HCT116 (cell line): ENCODE results near the gene AFAP1L1. TPM values are rescaled to one million over a fixed set of nuclear protein-coding genes. Genes with fewer than 3 reads are reported as not detected.

Source experiments
- ATAC-seq: fragments of 200-7000 bp; cut with Tn5 transposase; 2 replicates; pipeline ENCODE4 v1.9.1; 2020; ENCODE audit warnings: mild to moderate bottlenecking, moderate library complexity
- BruUV-seq: library from RNA; stranded (reverse); fragments of 400-500 nt; replicated peaks from 2 replicates; lab custom pipeline; 2021; lab: Mats Ljungman, UMichigan
- CTCF ChIA-PET: fragments of 300-600 bp; sonication (Branson Sonifier 250); formaldehyde crosslinking; loops from one replicate; lab custom pipeline; 2021; ENCODE audit warnings: antibody characterized with exemption; lab: Charles Lee
- POLR2A ChIA-PET: fragments of 300-600, 350-600 bp; sonication (Branson Sonifier 250); formaldehyde crosslinking; loops from one replicate; lab custom pipeline; 2021; ENCODE audit warnings: antibody characterized with exemption; lab: Charles Lee
- RAD21 ChIA-PET, 2 experiments: fragments of 300-600 bp; sonication (Branson Sonifier 250); formaldehyde crosslinking; loops; one replicate each; lab custom pipeline; 2023; ENCODE audit warnings: low total read pairs in 2 of 2; ENCODE audit not compliant: uncharacterized antibody in 2 of 2, unreplicated experiment in 2 of 2, low non-redundant PET in 1 of 2; lab: Charles Lee
- DNase-seq: peaks from one replicate; pipeline ENCODE4 v3.0.0-alpha.2; 2010; ENCODE audit warnings: low read depth, low spot score
- H2AFZ ChIP-seq: fragments of 200-600 bp; shearing (Covaris generic), sonication (generic); 2 replicates; pipeline ENCODE4 v1.6.1; 2017; ENCODE audit warnings: low read depth, mixed run types, mixed read lengths, antibody characterized with exemption, low read length; ENCODE audit not compliant: poor library complexity, severe bottlenecking
- H3K27ac ChIP-seq: 2 replicates; pipeline ENCODE4 v1.5.1; 2012; ENCODE audit warnings: low read depth, low read length
- H3K27me3 ChIP-seq: fragments of 200-600 bp; sonication (generic); 2 replicates; pipeline ENCODE4 v1.6.1; 2016; ENCODE audit warnings: mixed run types, low read length, mixed read lengths; ENCODE audit not compliant: insufficient read depth
- H3K36me3 ChIP-seq, 2 experiments: fragments of 200-500 bp in 1 of 2; fragments of 200-600 bp in 1 of 2; sonication (Bioruptor generic) in 1 of 2; sonication (generic) in 1 of 2; 2 replicates each; pipeline versions ENCODE4 v1.5.1 to v1.6.1; 2014 to 2016; ENCODE audit warnings: low read length in 2 of 2, inconsistent platforms in 1 of 2, mixed read lengths in 1 of 2, mixed run types in 1 of 2; ENCODE audit not compliant: insufficient read depth in 2 of 2, control insufficient read depth in 1 of 2
- H3K4me1 ChIP-seq, 2 experiments: fragments of 200-600 bp in 1 of 2; sonication (generic) in 1 of 2; 2 replicates each; pipeline versions ENCODE4 v1.5.1 to v1.6.1; 2012 to 2017; ENCODE audit warnings: low read length in 2 of 2, inconsistent platforms in 1 of 2, mild to moderate bottlenecking in 1 of 2, mixed read lengths in 1 of 2, mixed run types in 1 of 2, moderate library complexity in 1 of 2; ENCODE audit not compliant: insufficient read depth in 2 of 2, control insufficient read depth in 1 of 2
- H3K4me2 ChIP-seq: fragments of 200-600 bp; sonication (generic); 2 replicates; pipeline ENCODE4 v1.6.1; 2017; ENCODE audit warnings: mixed run types, low read length, mixed read lengths
- H3K4me3 ChIP-seq, 2 experiments: fragments of 200-600 bp in 1 of 2; sonication (generic) in 1 of 2; replicated peaks in 1 of 2; 2 replicates each; pipeline ENCODE4 v1.5.1; 2011 to 2016; ENCODE audit warnings: low read length in 2 of 2, control low read depth in 1 of 2, low read depth in 1 of 2, mild to moderate bottlenecking in 1 of 2, mixed read lengths in 1 of 2, mixed run types in 1 of 2
- H3K79me2 ChIP-seq: fragments of 200-600 bp; sonication (generic); 2 replicates; pipeline ENCODE4 v1.6.1; 2017; ENCODE audit warnings: mild to moderate bottlenecking, mixed run types, low read length, moderate library complexity, mixed read lengths; ENCODE audit not compliant: insufficient read depth
- H3K9ac ChIP-seq: fragments of 200-600 bp; sonication (generic); 2 replicates; pipeline ENCODE4 v1.6.1; 2016; ENCODE audit warnings: low read length, mixed read lengths
- H3K9me2 ChIP-seq: fragments of 200-600 bp; sonication (generic), shearing (Covaris generic); 2 replicates; pipeline ENCODE4 v1.6.1; 2017; ENCODE audit warnings: mixed run types, mild to moderate bottlenecking, moderate library complexity; ENCODE audit not compliant: insufficient read depth
- H3K9me3 ChIP-seq, 2 experiments: fragments of 200-500 bp in 1 of 2; fragments of 200-600 bp in 1 of 2; sonication (Bioruptor generic) in 1 of 2; sonication (generic) in 1 of 2; 2 replicates each; pipeline ENCODE4 v1.6.1; 2014 to 2017; ENCODE audit warnings: low read length in 2 of 2, mixed read lengths in 2 of 2, inconsistent platforms in 1 of 2, low read depth in 1 of 2, mild to moderate bottlenecking in 1 of 2, mixed run types in 1 of 2, moderate library complexity in 1 of 2; ENCODE audit not compliant: control insufficient read depth in 1 of 2, insufficient read depth in 1 of 2
- H4K20me1 ChIP-seq: fragments of 200-600 bp; sonication (generic), shearing (Covaris generic); 2 replicates; pipeline ENCODE4 v1.6.1; 2017; ENCODE audit warnings: mixed run types, mild to moderate bottlenecking, moderate library complexity; ENCODE audit not compliant: insufficient read depth
- EGR1 ChIP-seq: IDR thresholded peaks from 2 replicates; pipeline ENCODE4 v1.6.1; 2012; ENCODE audit warnings: low read depth
- POLR2AphosphoS5 ChIP-seq: IDR thresholded peaks from 2 replicates; pipeline ENCODE4 v1.6.1; 2011; ENCODE audit warnings: mild to moderate bottlenecking, low read depth, low read length, moderate library complexity
- SP1 ChIP-seq: IDR thresholded peaks from 2 replicates; pipeline ENCODE4 v1.6.1; 2012; ENCODE audit warnings: low read depth
- TCF7L2 ChIP-seq: IDR thresholded peaks from 2 replicates; pipeline ENCODE4 v1.7.0; 2011; ENCODE audit warnings: borderline replicate concordance, inconsistent platforms; ENCODE audit not compliant: insufficient read depth, insufficient read length; ENCODE audit errors: extremely low read depth
- YY1 ChIP-seq: IDR thresholded peaks from 2 replicates; pipeline ENCODE4 v1.6.1; 2011; ENCODE audit warnings: low read length, low read depth, moderate library complexity, mild to moderate bottlenecking; ENCODE audit not compliant: insufficient replicate concordance; ENCODE audit errors: extremely low read depth
- intact Hi-C: fragments of 100-400 bp; cut with micrococcal nuclease; formaldehyde crosslinking; loops from 2 replicates; pipeline ENCODE4 v1.10.0; 2022
- total RNA-seq: library from RNA; stranded (reverse); gene quantifications from one replicate; pipeline ENCODE4 v1.2.1, GENCODE V29; 2021; ENCODE audit not compliant: unreplicated experiment
- TF ChIP-seq, protein P1 (sequence below), 3 experiments: fragments of 200-600 bp in 1 of 3; sonication (generic) in 1 of 3; IDR thresholded peaks in 2 of 3; conservative IDR thresholded peaks in 1 of 3; 2 replicates each; pipeline ENCODE4 v1.5.1; 2012 to 2017; ENCODE audit warnings: low read depth in 2 of 3, low read length in 2 of 3, antibody characterized with exemption in 1 of 3, borderline replicate concordance in 1 of 3, control low read depth in 1 of 3, mild to moderate bottlenecking in 1 of 3, mixed read lengths in 1 of 3, mixed run types in 1 of 3, moderate library complexity in 1 of 3; ENCODE audit not compliant: insufficient read depth in 1 of 3
- TF ChIP-seq, protein P2 (sequence below): IDR thresholded peaks from 2 replicates; pipeline ENCODE4 v1.6.1; 2012
- TF ChIP-seq, protein P3 (sequence below): IDR thresholded peaks from 2 replicates; pipeline ENCODE4 v1.6.1; 2012; ENCODE audit warnings: low read depth

AFAP1L1 gene
- total RNA-seq, 1 experiment from 2014 or later = 4.3 TPM

DNA sequence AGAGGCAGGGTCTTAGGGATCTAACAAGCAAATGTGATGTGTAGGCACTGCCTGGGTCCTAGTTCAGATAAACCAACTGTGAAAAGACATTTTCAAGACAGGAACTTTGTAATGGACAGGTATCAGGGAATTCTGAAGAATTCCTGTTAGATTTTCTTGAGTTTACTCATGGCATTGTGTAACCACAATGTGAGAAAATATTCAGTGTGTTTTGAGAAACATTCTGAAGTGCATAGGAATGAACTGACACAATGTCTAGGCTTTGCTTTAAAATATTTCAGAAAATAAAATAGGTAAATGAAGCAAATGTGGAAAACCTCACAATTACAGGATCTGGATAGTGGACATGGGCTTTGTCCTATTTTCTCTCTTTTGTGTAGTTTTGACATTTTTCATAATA lies 15.2 kb upstream of the AFAP1L1 start (continued):
- TF ChIP-seq, protein P1, sequence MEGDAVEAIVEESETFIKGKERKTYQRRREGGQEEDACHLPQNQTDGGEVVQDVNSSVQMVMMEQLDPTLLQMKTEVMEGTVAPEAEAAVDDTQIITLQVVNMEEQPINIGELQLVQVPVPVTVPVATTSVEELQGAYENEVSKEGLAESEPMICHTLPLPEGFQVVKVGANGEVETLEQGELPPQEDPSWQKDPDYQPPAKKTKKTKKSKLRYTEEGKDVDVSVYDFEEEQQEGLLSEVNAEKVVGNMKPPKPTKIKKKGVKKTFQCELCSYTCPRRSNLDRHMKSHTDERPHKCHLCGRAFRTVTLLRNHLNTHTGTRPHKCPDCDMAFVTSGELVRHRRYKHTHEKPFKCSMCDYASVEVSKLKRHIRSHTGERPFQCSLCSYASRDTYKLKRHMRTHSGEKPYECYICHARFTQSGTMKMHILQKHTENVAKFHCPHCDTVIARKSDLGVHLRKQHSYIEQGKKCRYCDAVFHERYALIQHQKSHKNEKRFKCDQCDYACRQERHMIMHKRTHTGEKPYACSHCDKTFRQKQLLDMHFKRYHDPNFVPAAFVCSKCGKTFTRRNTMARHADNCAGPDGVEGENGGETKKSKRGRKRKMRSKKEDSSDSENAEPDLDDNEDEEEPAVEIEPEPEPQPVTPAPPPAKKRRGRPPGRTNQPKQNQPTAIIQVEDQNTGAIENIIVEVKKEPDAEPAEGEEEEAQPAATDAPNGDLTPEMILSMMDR (IDR thresholded peaks at IDR 0.05 in 2 of 3, conservative IDR thresholded peaks at IDR 0.05 in 1 of 3; ENCODE audit: borderline replicate concordance in 1 of 3, insufficient read depth in 1 of 3, low read depth in 2 of 3, low read length in 2 of 3) = no peak
- no peak for TF ChIP-seq EGR1
- no peak for TF ChIP-seq YY1
- no peak for TF ChIP-seq SP1
- TF ChIP-seq, protein P2, sequence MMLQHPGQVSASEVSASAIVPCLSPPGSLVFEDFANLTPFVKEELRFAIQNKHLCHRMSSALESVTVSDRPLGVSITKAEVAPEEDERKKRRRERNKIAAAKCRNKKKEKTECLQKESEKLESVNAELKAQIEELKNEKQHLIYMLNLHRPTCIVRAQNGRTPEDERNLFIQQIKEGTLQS = no peak
- TF ChIP-seq, protein P3, sequence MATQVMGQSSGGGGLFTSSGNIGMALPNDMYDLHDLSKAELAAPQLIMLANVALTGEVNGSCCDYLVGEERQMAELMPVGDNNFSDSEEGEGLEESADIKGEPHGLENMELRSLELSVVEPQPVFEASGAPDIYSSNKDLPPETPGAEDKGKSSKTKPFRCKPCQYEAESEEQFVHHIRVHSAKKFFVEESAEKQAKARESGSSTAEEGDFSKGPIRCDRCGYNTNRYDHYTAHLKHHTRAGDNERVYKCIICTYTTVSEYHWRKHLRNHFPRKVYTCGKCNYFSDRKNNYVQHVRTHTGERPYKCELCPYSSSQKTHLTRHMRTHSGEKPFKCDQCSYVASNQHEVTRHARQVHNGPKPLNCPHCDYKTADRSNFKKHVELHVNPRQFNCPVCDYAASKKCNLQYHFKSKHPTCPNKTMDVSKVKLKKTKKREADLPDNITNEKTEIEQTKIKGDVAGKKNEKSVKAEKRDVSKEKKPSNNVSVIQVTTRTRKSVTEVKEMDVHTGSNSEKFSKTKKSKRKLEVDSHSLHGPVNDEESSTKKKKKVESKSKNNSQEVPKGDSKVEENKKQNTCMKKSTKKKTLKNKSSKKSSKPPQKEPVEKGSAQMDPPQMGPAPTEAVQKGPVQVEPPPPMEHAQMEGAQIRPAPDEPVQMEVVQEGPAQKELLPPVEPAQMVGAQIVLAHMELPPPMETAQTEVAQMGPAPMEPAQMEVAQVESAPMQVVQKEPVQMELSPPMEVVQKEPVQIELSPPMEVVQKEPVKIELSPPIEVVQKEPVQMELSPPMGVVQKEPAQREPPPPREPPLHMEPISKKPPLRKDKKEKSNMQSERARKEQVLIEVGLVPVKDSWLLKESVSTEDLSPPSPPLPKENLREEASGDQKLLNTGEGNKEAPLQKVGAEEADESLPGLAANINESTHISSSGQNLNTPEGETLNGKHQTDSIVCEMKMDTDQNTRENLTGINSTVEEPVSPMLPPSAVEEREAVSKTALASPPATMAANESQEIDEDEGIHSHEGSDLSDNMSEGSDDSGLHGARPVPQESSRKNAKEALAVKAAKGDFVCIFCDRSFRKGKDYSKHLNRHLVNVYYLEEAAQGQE = no peak

DNA sequence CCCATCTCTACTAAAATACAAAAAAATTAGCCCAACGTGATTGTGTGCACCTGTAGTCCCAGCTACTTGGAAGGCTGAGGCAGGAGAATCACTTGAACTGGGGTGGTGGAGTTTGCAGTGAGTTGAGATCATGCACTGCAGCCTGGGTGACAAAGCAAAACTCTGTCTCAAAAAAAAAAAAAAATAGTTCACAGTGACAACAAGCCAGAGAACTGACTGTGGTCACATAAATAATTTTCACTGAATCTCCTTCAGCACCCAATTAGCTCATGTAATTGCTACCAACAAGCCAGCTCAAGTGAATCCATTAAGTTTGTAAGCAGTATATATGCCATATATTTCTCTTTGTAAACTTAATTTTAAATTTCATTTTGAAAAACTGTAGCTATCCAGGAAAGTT lies 14.5 kb upstream of the AFAP1L1 start:
- Histone ChIP-seq H3K27me3 (no peaks in the 10 kb centered on the region), H3K9me2 (no peaks in the 10 kb centered on the region), H3K4me2 (no peak overlapping the region), H3K4me3 (no peak overlapping the region), H3K9me3 (no peaks in the 10 kb centered on the region), H3K9ac (no peak overlapping the region), H3K36me3 (no peaks in the 10 kb centered on the region), H3K27ac (no peak overlapping the region), H3K79me2 (no peaks in the 10 kb centered on the region), H2AFZ (no peak overlapping the region), H3K4me1 (no peaks in the 10 kb centered on the region), H4K20me1 (no peaks in the 10 kb centered on the region)
- POLR2A ChIA-PET = no interaction called here
- intact Hi-C loops = no loop called here
- RAD21 ChIA-PET = no interaction called here
- ATAC-seq = no peak
- CTCF ChIA-PET = no interaction called here
- no peak for DNase-seq
- TF ChIP-seq POLR2AphosphoS5 = no peak
- TF ChIP-seq TCF7L2 = no peak
- TF ChIP-seq, all 23 proteins: peak for 0
- BruUV-seq = no TSS peak
